HG03521 (cell line): Measurements from ENCODE around the gene ACP1.
A peak's percentile ranks its signal among the peaks of the same experiment; 100 is the strongest.

Experiments used
- ATAC-seq: cut with Tn5 transposase; IDR thresholded peaks from one replicate; pipeline ENCODE4 v1.9.1; 2021; ENCODE audit warnings: mild to moderate bottlenecking, moderate library complexity; ENCODE audit not compliant: unreplicated experiment

The ACP1 gene

DNA sequence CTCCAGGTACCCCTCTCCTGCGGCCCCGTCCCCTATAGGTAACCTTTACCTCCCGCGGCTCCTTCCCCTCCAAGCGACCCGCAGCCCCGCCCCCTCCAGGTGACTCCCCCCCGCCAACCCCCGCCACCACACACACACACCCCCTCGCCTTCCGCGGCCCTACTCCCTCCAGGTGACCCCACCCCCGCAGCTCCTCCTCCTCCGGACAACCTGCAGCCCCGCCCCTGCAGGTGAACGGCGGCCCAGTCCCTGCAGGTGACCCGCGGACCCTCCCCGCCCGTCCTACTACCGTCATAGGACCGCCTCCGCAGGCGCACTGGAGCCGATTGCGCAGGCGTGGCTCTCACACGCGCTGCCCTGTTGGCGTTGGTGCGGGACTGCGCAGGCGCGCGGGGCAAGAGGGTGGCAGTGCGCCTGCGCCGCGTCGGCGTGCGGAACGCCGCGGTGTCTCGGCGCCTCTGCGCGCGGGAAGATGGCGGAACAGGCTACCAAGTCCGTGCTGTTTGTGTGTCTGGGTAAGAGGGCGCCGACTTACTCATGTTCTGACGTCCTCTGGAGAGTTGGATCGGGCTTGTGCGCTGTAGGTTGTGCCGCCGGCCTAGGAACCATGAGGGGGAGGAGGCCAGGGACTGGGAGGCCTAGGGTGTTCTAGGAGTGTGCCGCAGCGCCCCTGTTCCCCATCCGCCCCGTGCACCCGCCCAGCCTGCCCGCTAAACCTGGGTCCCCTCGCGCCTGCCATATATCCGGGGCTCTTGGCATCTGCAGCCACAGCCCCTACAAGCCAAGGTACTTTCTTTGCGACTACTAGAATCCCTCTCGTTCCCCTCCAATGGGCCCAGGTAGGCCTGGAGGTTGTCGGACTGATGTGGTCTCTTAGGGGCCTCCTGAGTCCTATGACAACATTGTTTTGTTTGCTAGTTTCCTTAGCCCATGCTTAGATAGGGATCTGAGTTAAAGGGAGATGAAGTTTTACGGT, at the start of gene ACP1:
Gene ACP1 (plus strand): TSS at position 455 of the 976 bp plus-strand sequence. CDS start 18 bp downstream, at position 473.
- ATAC-seq = peak; percentile 92

DNA sequence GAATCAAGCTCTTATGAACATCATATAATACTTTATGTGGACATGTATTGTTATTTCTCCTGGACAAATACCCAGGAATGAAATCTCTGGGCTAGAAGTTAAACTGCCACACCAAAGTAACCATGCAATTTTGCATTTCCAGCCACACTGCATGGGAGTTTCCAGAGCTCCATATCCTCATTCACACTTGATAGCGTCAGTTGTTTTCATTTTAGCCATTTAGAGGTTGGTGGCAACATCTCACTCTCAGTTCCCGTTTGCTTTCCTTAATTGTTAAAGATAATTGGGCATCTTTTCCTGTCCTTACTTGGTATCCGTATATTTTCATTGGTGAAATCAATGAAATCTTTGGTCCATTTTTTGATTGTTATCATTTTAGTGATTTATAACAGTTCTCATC, 48.7 kb upstream of the ACP1 start:
- ATAC-seq = no peak

DNA sequence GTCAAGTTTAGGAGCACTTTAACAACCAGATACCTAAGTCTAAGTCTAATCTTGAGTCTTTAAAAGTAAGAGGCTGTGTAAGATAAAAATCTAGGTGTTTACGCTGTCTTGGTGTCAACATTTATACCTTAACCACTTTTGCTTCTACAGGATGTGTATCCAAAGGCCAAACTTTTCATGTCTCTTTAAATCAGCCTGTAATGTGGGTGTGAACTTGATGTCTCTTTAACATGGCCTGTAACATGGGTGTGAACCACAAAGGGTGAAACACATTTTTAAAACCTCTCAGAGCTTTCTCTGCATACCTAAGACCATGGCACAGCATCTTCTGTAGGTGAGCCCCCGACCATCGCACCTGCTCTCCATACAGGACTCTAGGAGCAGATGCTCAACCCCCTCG, 41.3 kb upstream of the ACP1 start:
- no peak for ATAC-seq

DNA sequence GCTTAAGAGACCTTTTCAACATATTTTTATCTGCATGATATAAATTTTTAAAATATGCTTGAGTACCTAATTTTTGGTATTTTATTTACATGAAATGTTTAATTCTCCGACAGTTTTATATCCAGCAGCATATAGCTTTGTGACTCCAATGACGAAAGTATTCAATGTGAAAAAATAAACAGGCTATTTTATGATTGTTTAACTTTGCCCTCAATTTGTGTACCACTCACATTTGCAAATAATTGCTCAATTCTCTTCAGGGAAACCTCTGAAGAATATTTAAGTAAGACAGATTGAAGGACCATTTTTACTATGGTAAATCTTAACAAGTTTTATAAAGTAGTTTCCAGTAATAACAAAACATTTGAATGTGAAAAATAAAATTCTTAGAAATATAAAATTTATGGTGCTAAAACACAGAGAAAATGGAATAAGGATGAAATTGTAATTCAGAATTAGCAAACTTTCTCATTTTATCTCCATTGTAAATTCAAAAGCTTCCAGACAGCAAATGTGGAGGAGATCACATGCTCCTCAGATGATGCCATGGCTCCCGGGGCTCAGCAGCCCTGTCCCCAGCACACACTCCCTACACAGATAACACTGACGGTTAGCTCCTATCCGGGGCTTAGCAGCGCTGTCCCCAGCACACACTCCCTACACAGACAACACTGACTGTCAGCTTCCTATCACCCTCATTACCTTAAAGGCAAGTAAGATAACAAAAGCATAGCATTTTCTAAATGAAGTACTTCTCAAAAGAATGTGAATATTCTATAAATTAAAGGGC, 40.6 kb upstream of the ACP1 start:
- ATAC-seq = no peak

DNA sequence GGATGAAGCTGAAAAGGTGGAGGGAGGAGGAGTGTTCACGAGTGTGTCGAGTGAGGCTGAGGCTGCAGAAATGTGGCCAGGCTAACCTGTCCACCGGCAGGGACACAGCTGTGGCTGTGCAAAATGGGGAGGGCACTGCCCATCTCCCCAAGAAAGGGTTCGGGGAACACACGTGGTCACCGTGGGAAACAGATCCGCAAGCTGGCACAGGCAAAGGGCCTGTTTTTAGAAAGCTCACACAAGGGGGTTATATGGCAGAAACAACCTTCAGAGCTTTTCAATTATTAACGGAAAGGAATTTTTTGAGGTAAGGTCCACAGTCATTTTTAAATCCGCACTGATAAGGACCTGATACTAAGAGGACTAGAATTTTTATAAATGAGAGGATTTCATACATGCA, 36.6 kb upstream of the ACP1 start:
- no peak for ATAC-seq

DNA sequence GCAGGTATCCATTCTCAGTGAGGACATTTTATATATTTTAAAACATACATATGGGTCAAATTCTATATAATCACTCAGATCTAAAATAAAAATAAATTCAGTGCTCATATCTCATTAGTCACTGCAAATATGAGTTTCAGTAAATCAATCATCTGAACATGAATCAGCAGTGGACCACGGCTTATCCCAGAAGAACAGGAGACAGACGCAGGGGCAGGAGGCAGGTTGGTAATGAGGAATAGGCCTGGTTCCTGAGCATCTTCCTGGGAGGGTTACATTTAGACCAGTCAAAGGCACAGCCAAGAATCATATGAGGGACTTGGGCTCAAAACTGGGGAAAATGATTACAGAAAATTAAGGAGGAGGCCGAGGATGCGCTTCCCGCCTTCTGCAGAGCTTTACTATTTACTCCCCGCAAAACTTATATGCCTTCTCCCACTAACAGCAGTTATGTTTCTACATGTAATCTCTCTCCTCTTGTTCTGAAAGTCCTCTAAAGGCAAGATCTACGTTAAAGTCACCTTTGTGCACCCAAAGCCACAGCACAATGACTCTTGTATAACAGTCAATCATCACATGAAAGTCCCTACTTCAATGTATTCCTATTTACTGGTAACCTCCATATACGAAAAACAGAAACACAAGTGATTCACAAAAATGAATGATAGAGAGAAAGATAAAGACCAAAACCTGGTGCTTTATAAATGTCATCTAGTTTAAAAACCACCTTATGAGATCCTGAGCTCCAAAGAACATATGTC, 36.0 kb upstream of the ACP1 start:
- no peak for ATAC-seq

DNA sequence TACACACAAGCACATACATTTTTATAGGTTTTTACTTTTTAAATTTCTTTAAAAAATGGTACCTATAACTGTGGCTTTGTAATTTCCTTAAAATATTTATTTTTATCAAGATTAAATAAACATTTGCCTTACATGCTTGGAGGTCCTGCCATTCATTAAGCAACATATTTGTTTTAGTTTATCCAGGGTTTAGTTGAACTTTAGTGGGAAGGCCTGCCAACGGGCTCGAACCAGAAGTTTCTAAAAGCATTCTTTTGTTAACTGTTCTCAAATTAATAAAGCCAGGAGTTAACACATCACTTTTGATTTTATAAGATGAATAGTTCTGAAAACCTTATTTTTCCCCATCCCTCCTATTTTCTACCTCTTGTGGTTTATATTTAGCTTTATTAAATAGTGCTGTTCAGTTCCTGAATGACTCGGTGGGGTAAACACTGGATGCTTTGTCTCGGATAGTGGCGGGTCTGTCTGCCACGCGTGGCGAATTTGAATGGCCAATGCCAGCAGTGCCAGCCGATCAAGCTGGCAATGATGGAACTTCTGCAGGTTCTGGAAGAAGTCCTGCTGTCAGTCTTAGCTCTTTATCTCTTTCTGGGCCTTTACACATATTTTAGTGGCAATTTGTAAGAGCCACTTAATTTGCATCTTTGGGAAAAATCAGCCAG, 33.1 kb upstream of the ACP1 start:
- ATAC-seq = no peak

DNA sequence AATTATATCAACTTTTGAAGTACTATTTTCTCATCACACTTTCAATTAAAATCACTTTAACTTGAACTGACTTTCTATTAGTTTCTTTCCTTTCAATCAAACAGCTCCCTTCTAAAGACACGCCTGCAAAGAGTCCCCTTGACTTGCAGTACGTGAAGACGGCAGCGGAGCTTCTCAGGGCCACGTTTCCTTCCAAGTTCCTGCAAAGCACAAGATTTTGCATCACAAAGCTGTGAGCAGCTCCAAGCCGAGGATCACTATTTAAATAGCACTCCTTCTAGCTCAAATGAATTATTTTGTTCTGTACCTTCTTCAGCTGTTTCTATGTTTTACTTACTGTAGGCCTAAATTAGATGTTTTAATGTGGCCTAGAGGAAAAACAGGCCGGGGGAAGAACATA, 31.7 kb upstream of the ACP1 start:
- ATAC-seq = no peak

DNA sequence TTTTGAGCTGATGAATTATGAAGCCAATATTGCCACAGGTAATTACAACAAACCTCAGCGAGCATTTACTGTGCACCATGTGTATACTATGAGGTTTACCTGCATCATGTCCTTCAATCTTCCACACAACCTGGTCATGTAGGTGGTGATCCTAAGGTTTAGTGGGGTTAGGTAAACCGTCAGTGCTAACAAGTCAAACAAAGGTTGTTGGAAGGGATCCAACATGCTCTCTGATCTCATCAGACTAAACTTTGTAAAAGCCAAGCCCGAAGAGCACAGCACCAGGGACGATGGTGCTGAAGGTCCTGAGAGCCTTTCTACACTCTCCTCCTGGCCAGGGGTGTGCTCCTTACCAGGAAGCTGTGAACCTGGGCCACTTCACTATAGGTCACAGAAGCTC, 30.3 kb upstream of the ACP1 start:
- ATAC-seq = no peak

DNA sequence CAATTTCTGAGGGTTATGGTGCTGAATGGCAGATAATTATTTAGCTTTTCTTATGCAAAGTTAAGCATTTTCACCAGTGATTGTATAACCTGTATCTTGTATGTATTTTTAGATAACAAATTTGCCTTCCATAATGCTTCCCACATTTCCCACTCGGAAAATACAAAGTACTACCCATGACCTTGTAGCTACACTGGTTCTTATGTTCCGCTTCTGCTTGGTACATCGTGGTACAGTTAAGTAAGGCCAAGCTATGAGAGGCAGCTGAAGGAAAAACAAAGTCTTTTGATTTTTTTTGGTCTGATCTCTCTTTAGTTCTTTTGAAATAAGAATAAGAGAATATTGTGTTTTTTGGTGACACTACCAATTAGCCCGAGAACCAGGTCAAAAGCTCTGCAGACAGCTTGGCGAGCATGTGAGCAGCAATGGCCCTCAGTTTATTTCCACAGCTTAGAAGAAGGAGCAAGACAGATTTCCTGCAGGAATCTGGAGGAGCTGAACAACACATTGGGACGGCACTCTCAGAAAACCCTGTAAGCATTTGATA, 27.7 kb upstream of the ACP1 start:
- no peak for ATAC-seq

DNA sequence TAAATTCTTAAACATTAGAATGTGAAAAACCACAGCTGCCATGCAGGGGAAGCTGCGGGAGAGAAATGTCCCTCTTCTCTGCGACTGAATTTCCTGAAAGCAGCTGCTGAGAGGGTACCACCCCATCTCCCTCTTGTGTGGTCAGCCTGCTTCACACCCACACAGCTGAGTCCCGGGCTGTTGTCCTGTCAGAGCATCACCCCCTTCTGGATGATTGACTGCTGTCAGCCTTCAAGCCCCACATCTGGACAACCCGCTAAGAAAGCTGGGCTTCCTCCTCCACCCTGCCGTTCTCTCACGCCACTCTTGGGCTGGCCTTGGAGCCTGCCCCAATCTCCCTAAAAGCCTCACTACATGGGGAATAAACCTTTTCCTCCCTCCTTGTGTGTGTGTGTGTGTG, 26.9 kb upstream of the ACP1 start:
- ATAC-seq = no peak

DNA sequence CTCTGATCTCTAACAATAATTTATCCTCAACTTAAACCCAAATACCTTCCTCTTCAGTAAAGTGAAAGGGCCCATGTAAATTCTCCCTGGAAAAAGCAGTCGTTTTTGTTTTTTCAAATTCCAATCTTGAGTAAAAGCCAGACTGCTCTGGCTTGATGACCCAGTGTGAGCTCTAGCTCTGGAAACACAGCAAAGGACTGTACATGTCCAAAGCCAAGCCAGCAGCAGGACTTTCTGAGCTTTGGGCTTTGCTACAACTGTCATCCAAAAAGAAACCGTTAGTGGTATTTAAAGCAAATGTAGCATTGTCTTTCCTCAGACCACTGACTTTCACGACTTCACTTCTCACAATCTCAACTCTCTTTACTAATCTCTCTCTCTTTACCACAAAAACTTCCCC, 26.3 kb upstream of the ACP1 start:
- ATAC-seq = no peak

DNA sequence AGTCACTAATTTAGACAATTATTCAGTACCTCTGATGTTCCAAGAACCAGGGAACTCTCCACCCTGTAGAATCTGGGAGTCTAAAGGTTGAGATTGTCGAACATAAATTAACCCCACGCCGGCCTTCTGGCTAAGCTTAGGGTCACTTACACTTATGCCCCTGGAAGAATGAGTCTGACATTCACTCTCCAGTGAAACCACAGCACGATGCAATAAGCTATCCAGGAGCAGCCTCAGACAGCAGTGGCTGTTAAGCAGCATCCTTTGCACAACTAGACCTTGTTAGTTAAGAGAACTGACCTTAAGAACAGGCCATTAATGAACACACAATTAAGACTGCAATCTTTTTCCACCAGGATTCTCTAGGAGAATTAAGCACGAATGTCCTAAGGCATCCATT, 25.9 kb upstream of the ACP1 start:
- ATAC-seq = no peak

DNA sequence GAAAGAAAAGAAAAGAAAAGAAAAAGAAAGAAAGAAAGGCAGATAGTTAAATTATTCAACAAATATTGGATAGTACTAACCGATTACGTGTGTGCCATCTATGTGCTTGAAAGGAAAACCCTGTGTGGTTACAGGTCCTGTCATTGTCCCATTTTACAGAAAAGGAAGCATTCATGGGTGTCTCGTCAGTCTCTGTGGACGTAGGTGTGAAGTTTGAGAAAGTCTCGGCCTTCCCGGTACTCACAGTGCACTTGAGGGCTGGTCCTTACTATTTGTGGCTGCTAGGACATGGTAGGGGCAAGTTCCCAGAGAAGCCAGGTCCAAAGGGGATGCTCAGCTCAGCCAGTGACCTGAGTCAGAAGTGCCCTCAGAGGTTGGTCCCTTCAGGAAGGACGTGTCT, 20.2 kb upstream of the ACP1 start:
- no peak for ATAC-seq

DNA sequence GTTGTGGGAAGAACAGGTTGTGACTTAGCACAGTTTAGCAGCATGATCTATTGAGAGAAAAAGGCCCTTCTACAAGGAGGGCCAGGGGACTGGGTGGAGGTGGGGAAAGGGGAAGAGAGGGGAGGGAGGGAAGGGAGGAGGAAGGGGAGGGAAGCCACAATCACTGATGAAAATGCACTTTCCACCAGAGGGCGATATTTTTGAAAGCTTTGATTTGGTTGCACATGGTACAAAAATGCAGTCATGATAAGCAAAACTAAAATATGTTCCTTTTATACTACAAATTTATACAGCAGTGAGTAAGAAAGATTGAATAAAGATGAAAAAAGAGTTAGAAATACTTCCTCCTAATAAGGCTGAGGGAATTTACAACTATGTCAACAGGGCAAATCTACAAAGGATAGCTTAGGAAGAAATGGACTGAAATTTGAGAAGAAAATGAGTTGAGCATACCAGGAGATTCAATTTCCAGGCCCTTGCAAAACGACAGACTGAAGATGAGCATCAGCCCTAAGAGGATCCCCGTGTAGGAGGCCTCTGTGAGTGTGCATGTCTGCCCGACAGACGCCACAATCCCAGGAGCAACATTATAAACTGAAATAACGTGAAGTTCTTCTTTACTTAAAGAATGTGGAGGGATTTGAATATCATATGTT, 18.1 kb upstream of the ACP1 start:
- no peak for ATAC-seq

DNA sequence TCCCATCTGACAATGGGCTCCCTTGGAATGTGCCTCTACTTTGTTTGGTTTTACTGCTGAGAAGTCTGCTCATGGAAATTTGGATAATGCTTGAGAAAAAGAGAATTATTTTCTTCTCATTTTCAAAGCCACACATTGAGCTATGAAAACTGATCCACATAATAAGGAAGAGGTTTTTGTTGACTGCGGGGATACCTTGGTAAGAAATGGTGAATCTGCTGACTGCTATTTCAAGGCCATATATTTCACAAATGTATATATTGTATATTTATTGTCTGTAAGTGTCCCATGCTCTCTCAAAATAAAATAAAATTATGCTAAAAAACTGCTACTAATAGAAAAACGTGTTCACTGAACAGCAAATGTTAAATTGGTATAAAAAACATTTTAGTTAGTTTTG, 16.0 kb upstream of the ACP1 start:
- no peak for ATAC-seq

DNA sequence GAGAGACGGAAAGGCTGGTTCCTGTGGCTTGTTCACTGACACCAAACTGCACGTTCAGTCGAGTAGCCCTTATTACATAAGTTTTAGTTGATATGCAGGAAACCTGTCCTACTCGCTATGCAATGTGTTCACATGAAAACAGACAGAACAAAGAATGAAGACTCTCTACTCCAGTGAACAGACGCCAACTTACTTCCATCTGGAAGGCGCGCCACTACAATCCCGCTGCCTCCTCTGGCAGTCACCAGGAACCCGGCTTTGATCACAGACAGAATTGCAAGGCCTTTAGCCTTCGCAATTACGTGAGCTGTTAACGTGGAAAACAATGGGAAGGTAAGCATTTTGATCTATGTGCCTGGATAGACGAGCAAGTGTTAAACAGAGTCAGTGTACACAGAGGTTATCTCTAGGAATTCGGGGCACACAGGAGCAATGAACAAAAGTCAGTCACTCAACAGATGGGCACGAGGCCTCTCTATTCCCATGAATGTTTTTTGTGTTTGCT, 15.2 kb upstream of the ACP1 start:
- ATAC-seq = no peak

DNA sequence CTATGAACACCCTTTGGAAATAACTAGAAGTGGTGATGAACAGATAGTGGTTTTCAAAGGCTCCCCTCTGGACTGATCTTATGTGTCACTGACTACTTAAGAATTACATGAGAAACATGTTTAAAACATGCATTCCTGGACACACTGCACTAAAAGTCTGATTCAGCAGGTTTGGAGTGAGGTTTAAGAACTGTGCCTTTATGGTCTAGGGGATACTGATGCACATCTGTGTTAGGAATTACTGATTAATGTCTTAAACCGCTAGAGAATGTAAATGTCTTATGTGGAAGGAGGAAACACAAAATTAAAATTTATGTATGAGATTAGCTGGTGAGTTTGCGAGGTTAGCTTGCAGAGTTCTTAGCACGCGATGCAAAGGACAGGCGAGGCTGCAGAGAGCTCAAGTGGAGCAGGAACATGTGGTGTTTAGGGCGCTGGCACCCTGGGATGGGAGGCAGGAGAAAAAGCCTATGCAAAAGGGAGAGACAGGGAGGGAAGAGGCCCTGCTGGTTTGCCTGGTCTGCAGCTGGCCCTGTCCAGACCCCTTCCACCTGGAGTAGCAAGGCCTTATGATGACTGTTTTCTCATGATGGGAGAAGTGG, 12.6 kb upstream of the ACP1 start:
- no peak for ATAC-seq

DNA sequence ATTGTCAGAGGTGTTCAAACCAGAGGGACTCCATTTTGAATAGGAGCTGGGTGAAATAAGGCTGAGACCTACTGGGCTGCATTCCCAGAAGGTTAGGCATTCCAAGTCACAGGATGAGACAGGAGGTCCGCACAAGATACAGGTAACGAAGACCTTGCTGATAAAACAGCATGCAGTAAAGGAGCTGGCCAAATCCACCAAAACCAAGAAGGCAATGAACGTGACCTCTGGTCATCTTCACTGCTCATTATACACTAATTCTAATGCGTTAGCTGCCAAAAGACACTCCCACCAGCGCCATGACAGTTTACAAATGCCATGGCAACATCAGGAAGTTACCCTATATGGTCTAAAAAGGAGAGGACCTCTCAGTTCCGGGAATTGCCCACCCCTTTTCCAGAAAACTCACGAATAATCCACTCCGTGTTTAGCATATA, 11.5 kb upstream of the ACP1 start:
- ATAC-seq = no peak
